HTERT RPE-1 (cell line): ENCODE measurements around the gene TSPAN9.

Experiments
- in situ Hi-C: fragments of 300-500 bp; cut with MboI; formaldehyde crosslinking; loops from 4 replicates; pipeline ENCODE4 v1.14.3; 2020; ENCODE audit warnings: low sequenced_read_pairs

The TSPAN9 gene

DNA sequence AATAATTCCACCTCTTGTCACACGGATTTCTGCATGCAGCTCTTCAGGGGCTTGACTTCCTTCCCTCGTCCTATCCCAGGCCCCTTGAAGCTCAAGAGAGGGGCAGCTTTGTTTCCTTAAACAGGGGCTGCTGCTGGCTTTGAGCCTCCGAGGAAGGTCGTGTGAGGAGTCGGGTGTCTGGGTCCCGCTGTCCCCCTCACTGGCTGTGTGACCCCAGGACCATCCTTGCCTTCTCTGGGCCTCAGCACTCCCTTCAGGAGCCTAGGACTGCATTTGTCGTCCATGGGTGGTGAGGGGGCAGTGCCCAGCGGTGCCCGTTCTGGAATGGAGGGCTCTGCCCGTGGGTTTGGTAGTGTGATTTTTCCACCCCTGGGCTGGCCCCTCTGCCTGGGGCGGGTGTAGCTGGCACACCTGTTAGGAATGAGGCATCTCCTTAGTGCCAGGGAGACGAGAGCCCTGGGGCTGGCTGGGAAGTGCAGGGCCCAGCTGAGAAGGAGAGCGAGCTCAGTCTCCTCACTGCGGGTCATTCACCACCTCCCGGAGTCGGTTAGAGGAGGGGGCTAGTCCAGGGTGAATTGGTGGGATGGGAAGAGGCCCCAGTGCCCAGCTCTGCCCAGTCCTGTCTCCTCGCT is 60.8 kb downstream of the TSPAN9 start:
- in situ Hi-C loops: no loop called here

DNA sequence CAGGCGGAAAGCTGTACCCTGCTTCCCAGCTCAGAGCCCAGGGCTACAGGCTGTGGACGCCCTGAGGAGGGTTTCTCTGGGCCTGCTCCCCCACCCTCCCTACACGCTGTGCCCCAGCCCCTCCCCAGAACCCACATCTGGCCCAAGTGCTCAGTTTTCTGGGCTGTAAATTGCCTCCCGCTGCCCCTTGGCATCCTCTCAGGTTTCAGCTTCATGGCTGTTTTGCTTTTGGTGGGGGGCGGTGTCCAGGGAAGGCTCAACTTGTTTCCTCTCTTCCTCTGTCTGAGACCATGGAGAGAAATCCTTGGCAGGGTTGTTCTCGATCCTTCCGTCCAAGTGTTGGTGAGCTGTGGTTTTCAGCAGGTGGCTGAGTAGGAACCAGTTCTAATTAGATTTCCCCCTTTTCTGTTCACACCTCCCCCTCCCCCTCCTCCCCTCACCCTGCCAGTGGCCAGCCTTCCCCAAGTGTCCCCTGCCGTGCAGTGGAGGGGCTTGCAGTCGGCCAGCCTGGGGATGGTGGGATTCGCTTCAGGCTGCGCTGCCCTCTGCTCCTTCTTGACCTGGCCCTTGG is 61.8 kb downstream of the TSPAN9 start:
- in situ Hi-C loops: no loop called here

DNA sequence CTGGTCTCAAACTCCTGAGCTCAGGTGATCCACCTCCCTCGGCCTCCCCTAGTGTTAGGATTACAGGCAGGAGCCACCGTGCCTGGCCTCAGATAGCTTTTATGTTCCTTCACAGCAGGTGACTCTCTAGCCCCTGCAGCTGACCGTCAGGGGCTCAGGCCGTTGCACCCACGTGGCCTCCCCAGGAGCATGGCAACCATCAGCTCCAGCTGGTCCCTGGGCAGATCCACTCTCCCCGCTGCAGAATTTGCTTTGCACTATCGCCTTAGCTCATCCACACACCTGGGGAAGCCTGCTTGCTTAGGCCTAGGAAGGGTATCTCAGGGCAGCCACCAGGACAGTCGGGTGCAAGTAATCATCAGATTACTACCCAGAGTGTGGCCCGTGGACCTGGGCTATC is 62.6 kb downstream of the TSPAN9 start:
- in situ Hi-C loops: no loop called here

DNA sequence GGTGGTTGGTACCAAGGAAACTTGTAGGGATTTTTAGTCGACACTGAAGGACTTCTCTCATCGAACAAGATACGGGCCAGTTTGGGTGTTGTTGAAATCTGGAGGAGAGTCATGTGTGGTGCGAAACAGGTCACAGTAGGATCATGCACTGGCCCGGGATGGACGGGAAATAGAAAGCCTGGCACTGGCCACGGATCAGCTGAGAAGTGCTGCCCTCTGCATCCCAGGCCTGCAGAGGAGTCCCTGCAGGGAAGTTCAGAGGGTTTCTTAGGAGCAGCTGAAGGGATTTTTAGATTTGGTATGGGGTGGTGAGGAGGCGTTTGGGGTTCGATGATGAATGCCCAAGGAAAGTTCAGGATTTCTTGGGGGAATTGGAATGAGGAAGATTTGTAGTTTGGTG is 63.1 kb downstream of the TSPAN9 start:
- in situ Hi-C loops: no loop called here

- in situ Hi-C loops: no loop called here
Observed at GRCh38 chr12:3141339-3142321, 64.5 kb downstream of the TSPAN9 start.

- in situ Hi-C loops: no loop called here
Observed at GRCh38 chr12:3142386-3142785, 65.2 kb downstream of the TSPAN9 start.

- in situ Hi-C loops: no loop called here
Observed at GRCh38 chr12:3144495-3144894, 67.3 kb downstream of the TSPAN9 start.

GRCh38 chr12:3145033-3145432 is 67.9 kb downstream of the TSPAN9 start:
- in situ Hi-C loops: no loop called here

- in situ Hi-C loops: no loop called here
Observed at GRCh38 chr12:3145546-3146310, 68.5 kb downstream of the TSPAN9 start.

- in situ Hi-C loops: no loop called here
Observed at GRCh38 chr12:3147260-3147659, 70.1 kb downstream of the TSPAN9 start.

- in situ Hi-C loops: no loop called here
Observed at GRCh38 chr12:3148366-3149000, 71.3 kb downstream of the TSPAN9 start.

GRCh38 chr12:3149515-3150307 is 72.5 kb downstream of the TSPAN9 start:
- in situ Hi-C loops: no loop called here

GRCh38 chr12:3150308-3150670 is 73.1 kb downstream of the TSPAN9 start:
- in situ Hi-C loops: no loop called here

GRCh38 chr12:3150931-3151835 is 74.0 kb downstream of the TSPAN9 start:
- in situ Hi-C loops: no loop called here

GRCh38 chr12:3152011-3152511 is 74.9 kb downstream of the TSPAN9 start:
- in situ Hi-C loops: no loop called here

DNA sequence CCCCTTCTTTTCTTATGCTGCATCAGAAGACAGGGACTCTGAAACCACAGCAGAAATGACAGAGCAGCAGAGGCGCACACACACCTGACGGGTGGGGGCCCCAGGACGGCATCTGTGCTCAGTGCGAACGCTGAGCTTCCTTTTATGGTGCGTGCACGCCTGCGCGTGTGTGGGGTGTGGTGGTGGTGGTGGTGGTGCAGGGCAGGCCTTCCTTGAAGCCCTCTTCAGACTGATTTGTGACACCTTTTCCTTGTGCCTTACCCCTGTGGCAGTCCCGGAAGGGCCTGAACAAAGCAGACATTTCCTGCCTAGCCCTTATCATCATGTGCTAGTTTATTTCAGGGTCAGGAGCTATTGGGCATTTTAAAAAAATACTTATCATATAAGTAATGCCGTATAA is 75.7 kb downstream of the TSPAN9 start:
- in situ Hi-C loops: no loop called here

- in situ Hi-C loops: no loop called here
Observed at GRCh38 chr12:3154006-3154405, 76.8 kb downstream of the TSPAN9 start.

GRCh38 chr12:3155702-3156370 is 78.7 kb downstream of the TSPAN9 start:
- in situ Hi-C loops: no loop called here
